ENCODE results near the gene IFNA10.
"Not testable (repeated sequence)": the region's sequence is repeated elsewhere in the genome, so short reads cannot be mapped to it uniquely, and the experiment has no call there.

Gene IFNA10

GRCh38 chr9:21207043-21207442 lies at the start of gene IFNA10:
TSS of gene IFNA10 (minus strand) at chr9:21207143. CDS start at chr9:21207097, 46 bp downstream.
- not testable (repeated sequence) for DNase-seq (ENCODE audit: low read depth); H3K4me3 ChIP-seq (ENCODE audit: control insufficient read depth, low read depth, low read length)

- TF ChIP-seq CTCF (conservative IDR thresholded peaks at IDR 0.05; ENCODE audit: control insufficient read depth, insufficient read depth, low read depth, low read length), result no peak
- no peak overlapping the region for H3K4me3 ChIP-seq (ENCODE audit: control insufficient read depth, low read depth, low read length)
- no peak for DNase-seq (ENCODE audit: low read depth)
Measured at GRCh38 chr9:21255538-21256212, 48.7 kb upstream of the IFNA10 start.

- no peak overlapping the region for H3K4me3 ChIP-seq (ENCODE audit: control insufficient read depth, low read depth, low read length)
- peak; percentile 41 for TF ChIP-seq CTCF (conservative IDR thresholded peaks at IDR 0.05; ENCODE audit: control insufficient read depth, insufficient read depth, low read depth, low read length)
- DNase-seq (ENCODE audit: low read depth), result peak; percentile 26
Measured at GRCh38 chr9:21252721-21253547, 46.0 kb upstream of the IFNA10 start.

- no peak for DNase-seq (ENCODE audit: low read depth)
- H3K4me3 ChIP-seq (ENCODE audit: control insufficient read depth, low read depth, low read length), result no peak overlapping the region
- no peak for TF ChIP-seq CTCF (conservative IDR thresholded peaks at IDR 0.05; ENCODE audit: control insufficient read depth, insufficient read depth, low read depth, low read length)
Measured at GRCh38 chr9:21251638-21252037, 44.7 kb upstream of the IFNA10 start.

- no peak overlapping the region for H3K4me3 ChIP-seq (ENCODE audit: control insufficient read depth, low read depth, low read length)
- no peak for TF ChIP-seq CTCF (conservative IDR thresholded peaks at IDR 0.05; ENCODE audit: control insufficient read depth, insufficient read depth, low read depth, low read length)
- no peak for DNase-seq (ENCODE audit: low read depth)
Measured at GRCh38 chr9:21251190-21251589, 44.2 kb upstream of the IFNA10 start.

GRCh38 chr9:21244836-21245235 lies 37.9 kb upstream of the IFNA10 start:
- H3K4me3 ChIP-seq (ENCODE audit: control insufficient read depth, low read depth, low read length), result no peak overlapping the region
- DNase-seq (ENCODE audit: low read depth), result no peak
- TF ChIP-seq CTCF (conservative IDR thresholded peaks at IDR 0.05; ENCODE audit: control insufficient read depth, insufficient read depth, low read depth, low read length), result no peak

GRCh38 chr9:21239911-21240310 lies 33.0 kb upstream of the IFNA10 start, which contains the start of gene IFNA14:
TSS of gene IFNA14 (minus strand) at chr9:21240005. CDS start at chr9:21239935, 70 bp downstream.
- no peak for TF ChIP-seq CTCF (conservative IDR thresholded peaks at IDR 0.05; ENCODE audit: control insufficient read depth, insufficient read depth, low read depth, low read length)
- no peak for DNase-seq (ENCODE audit: low read depth)
- H3K4me3 ChIP-seq (ENCODE audit: control insufficient read depth, low read depth, low read length), result no peak within 1 kb of the TSS

- not testable (repeated sequence) for H3K4me3 ChIP-seq (ENCODE audit: control insufficient read depth, low read depth, low read length); DNase-seq (ENCODE audit: low read depth)
Measured at GRCh38 chr9:21236360-21236714, 29.4 kb upstream of the IFNA10 start.

All from fibroblast of mammary gland (primary cell).